NB4 (cell line): ENCODE results near the gene SIL1.

Source experiments
- MYC ChIP-seq: IDR thresholded peaks from 2 replicates; pipeline ENCODE4 v1.6.1; 2011; ENCODE audit warnings: low read depth, low read length
- POLR2A ChIP-seq: IDR thresholded peaks from 2 replicates; pipeline ENCODE4 v1.6.1; 2011; ENCODE audit warnings: mild to moderate bottlenecking; ENCODE audit not compliant: insufficient read length; ENCODE audit errors: extremely low read depth
- TF ChIP-seq, protein P1 (sequence below): IDR thresholded peaks from one replicate; pipeline ENCODE4 v1.5.1; 2012; ENCODE audit warnings: low read depth, low read length
- TF ChIP-seq, protein P2 (sequence below): IDR thresholded peaks from 2 replicates; pipeline ENCODE4 v1.6.1; 2011; ENCODE audit warnings: low read depth, low read length

DNA sequence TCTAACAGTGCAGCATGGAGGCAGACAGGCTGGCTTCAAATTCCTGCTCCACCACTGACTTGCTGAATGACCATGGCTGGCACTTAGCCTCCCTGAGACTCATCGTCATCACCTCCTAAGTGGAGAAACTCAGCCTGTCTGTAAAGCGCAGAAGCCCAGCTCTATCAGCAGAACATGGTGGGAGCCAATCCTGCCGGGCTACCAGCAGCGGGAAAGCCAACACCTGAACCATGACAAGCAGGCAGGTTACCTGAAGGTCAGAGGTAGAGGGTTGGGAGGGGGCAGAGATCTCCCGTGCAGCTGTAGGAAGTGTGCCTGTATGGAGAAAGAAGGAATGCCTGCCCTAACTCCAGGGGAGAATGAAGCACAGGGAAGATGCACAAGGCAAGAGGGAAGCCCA lies 250.4 kb downstream of the SIL1 start:
- TF ChIP-seq, protein P1, sequence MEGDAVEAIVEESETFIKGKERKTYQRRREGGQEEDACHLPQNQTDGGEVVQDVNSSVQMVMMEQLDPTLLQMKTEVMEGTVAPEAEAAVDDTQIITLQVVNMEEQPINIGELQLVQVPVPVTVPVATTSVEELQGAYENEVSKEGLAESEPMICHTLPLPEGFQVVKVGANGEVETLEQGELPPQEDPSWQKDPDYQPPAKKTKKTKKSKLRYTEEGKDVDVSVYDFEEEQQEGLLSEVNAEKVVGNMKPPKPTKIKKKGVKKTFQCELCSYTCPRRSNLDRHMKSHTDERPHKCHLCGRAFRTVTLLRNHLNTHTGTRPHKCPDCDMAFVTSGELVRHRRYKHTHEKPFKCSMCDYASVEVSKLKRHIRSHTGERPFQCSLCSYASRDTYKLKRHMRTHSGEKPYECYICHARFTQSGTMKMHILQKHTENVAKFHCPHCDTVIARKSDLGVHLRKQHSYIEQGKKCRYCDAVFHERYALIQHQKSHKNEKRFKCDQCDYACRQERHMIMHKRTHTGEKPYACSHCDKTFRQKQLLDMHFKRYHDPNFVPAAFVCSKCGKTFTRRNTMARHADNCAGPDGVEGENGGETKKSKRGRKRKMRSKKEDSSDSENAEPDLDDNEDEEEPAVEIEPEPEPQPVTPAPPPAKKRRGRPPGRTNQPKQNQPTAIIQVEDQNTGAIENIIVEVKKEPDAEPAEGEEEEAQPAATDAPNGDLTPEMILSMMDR, result no peak
- no peak for TF ChIP-seq POLR2A
- TF ChIP-seq, protein P2, sequence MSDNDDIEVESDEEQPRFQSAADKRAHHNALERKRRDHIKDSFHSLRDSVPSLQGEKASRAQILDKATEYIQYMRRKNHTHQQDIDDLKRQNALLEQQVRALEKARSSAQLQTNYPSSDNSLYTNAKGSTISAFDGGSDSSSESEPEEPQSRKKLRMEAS, result no peak
- no peak for TF ChIP-seq MYC
